Fibroblast of lung (primary cell): Measurements from ENCODE around the gene ASPN. TPM values are rescaled to one million over a fixed set of nuclear protein-coding genes. Genes with fewer than 3 reads are reported as not detected.

Source experiments
- DNase-seq, 2 donors: peaks; one replicate each; pipeline versions ENCODE4 v3.0.0 to v3.0.0-alpha.2; 2010; ENCODE audit warnings: low read depth in 2 of 2
- H2AFZ ChIP-seq: 2 replicates; pipeline ENCODE4 v1.5.1; 2012; ENCODE audit warnings: low read length, control low read depth, inconsistent platforms
- H3K27ac ChIP-seq: 2 replicates; pipeline ENCODE4 v1.5.1; 2011; ENCODE audit warnings: low read length, control low read depth; ENCODE audit not compliant: insufficient read depth
- H3K27me3 ChIP-seq: 2 replicates; pipeline ENCODE4 v1.5.1; 2011; ENCODE audit warnings: mild to moderate bottlenecking, low read length; ENCODE audit not compliant: control insufficient read depth, insufficient read depth
- H3K36me3 ChIP-seq: 2 replicates; pipeline ENCODE4 v1.5.1; 2011; ENCODE audit warnings: low read length; ENCODE audit not compliant: control insufficient read depth, insufficient read depth
- H3K4me1 ChIP-seq: 2 replicates; pipeline ENCODE4 v1.5.1; 2011; ENCODE audit warnings: low read length; ENCODE audit not compliant: control insufficient read depth, insufficient read depth; ENCODE audit errors: extremely low read depth
- H3K4me2 ChIP-seq: 2 replicates; pipeline ENCODE4 v1.5.1; 2011; ENCODE audit warnings: low read length, control low read depth; ENCODE audit not compliant: insufficient read depth; ENCODE audit errors: extremely low read depth
- H3K4me3 ChIP-seq, 4 experiments: fragments of 200-600 bp in 1 of 4; sonication (generic) in 1 of 4; replicated peaks in 1 of 4; 2 replicates each; pipeline ENCODE4 v1.5.1; 2011 to 2016; ENCODE audit warnings: low read length in 4 of 4, low read depth in 3 of 4, mild to moderate bottlenecking in 3 of 4, control low read depth in 2 of 4, inconsistent platforms in 1 of 4, mixed read lengths in 1 of 4; ENCODE audit not compliant: insufficient read depth in 1 of 4; ENCODE audit errors: control extremely low read depth in 1 of 4
- H3K79me2 ChIP-seq: 2 replicates; pipeline ENCODE4 v1.5.1; 2012; ENCODE audit warnings: mild to moderate bottlenecking, low read length, inconsistent platforms; ENCODE audit not compliant: control insufficient read depth, insufficient read depth
- H3K9ac ChIP-seq: 2 replicates; pipeline ENCODE4 v1.5.1; 2011; ENCODE audit warnings: mild to moderate bottlenecking, low read length, control low read depth; ENCODE audit not compliant: insufficient read depth
- H3K9me3 ChIP-seq: 2 replicates; pipeline ENCODE4 v1.5.1; 2012; ENCODE audit warnings: low read depth, low read length; ENCODE audit not compliant: control insufficient read depth, insufficient read depth
- H4K20me1 ChIP-seq: 2 replicates; pipeline ENCODE4 v1.5.1; 2011; ENCODE audit warnings: low read length; ENCODE audit not compliant: control insufficient read depth, insufficient read depth; ENCODE audit errors: extremely low read depth
- CTCF ChIP-seq, 2 donors: IDR thresholded peaks in 1 of 2; conservative IDR thresholded peaks in 1 of 2; 1 replicate in 1 of 2; 2 replicates in 1 of 2; pipeline ENCODE4 v1.5.1; 2011 to 2012; ENCODE audit warnings: low read length in 2 of 2, control low read depth in 1 of 2, inconsistent platforms in 1 of 2, low read depth in 1 of 2, mild to moderate bottlenecking in 1 of 2
- EZH2 ChIP-seq: IDR thresholded peaks from 2 replicates; pipeline ENCODE4 v1.5.1; 2012; ENCODE audit warnings: low read length, control low read depth, mild to moderate bottlenecking; ENCODE audit errors: missing control alignments
- polyA plus RNA-seq, 2 donors: library from polyadenylated mRNA; depleted of rRNA in 1 of 2; stranded (reverse) in 1 of 2; unstranded in 1 of 2; fragments of >200 nt; gene quantifications; 2 replicates each; pipeline ENCODE4 v1.2.1, GENCODE V29; 2011 to 2012; ENCODE audit warnings: missing spikeins in 1 of 2
- total RNA-seq: library from RNA; depleted of rRNA; stranded (reverse); fragments of >200 nt; gene quantifications from 2 replicates; pipeline ENCODE4 v1.2.1, GENCODE V29; 2014

The ASPN gene
- total and polyA plus RNA-seq, 2 donors (not counting 1 experiment from before 2014, with no cell fraction given), result 5.5 to 10.4 TPM

- Histone ChIP-seq H3K79me2 (no peaks in the 10 kb centered on the region), H3K9me3 (no peaks in the 10 kb centered on the region), H4K20me1 (no peaks in the 10 kb centered on the region), H3K9ac (no peak overlapping the region), H2AFZ (no peak overlapping the region), H3K4me3 (no peak overlapping the region), H3K27me3 (no peaks in the 10 kb centered on the region), H3K4me1 (peaks cover 14% of the 10 kb centered on the region), H3K4me2 (no peak overlapping the region), H3K36me3 (no peaks in the 10 kb centered on the region), H3K27ac (no peak overlapping the region)
- DNase-seq, result no peak
- no peak for TF ChIP-seq EZH2
- TF ChIP-seq CTCF (conservative IDR thresholded peaks at IDR 0.05 in 1 of 2, IDR thresholded peaks at IDR 0.05 in 1 of 2; ENCODE audit: low read depth in 1 of 2, low read length in 2 of 2), result no peak
Measured at GRCh38 chr9:92484563-92484962, 2.3 kb upstream of the ASPN start.

- no peaks in the 10 kb centered on the region for H3K79me2 ChIP-seq
- no peaks in the 10 kb centered on the region for H3K27me3 ChIP-seq
- peak overlapping the region; percentile 45 for H3K4me2 ChIP-seq
- peak in 1 of 2 donors; percentile 43 for DNase-seq
- H3K9ac ChIP-seq, result no peak overlapping the region
- peaks cover 14% of the 10 kb centered on the region for H3K4me1 ChIP-seq
- no peaks in the 10 kb centered on the region for H4K20me1 ChIP-seq
- H3K27ac ChIP-seq, result no peak overlapping the region
- no peak for TF ChIP-seq CTCF (conservative IDR thresholded peaks at IDR 0.05 in 1 of 2, IDR thresholded peaks at IDR 0.05 in 1 of 2; ENCODE audit: low read depth in 1 of 2, low read length in 2 of 2)
- no peak for TF ChIP-seq EZH2
- peak overlapping the region; percentile 34 for H2AFZ ChIP-seq
- no peak overlapping the region for H3K4me3 ChIP-seq
- no peaks in the 10 kb centered on the region for H3K36me3 ChIP-seq
- no peaks in the 10 kb centered on the region for H3K9me3 ChIP-seq
Measured at GRCh38 chr9:92483627-92484545, 1.6 kb upstream of the ASPN start.

GRCh38 chr9:92482805-92483204 is 499 bp upstream of the ASPN start:
- Histone ChIP-seq H4K20me1 (no peaks in the 10 kb centered on the region), H3K4me2 (no peak overlapping the region), H3K27me3 (no peaks in the 10 kb centered on the region), H3K79me2 (no peaks in the 10 kb centered on the region), H3K9me3 (no peaks in the 10 kb centered on the region), H3K4me3 (no peak overlapping the region), H3K36me3 (no peaks in the 10 kb centered on the region), H3K4me1 (peaks cover 14% of the 10 kb centered on the region), H3K27ac (no peak overlapping the region), H2AFZ (no peak overlapping the region), H3K9ac (no peak overlapping the region)
- DNase-seq, result no peak
- TF ChIP-seq EZH2 (no peak), CTCF (conservative IDR thresholded peaks at IDR 0.05 in 1 of 2, IDR thresholded peaks at IDR 0.05 in 1 of 2; ENCODE audit: low read depth in 1 of 2, low read length in 2 of 2) (no peak)
